ENCODE data around the gene ZNF79. TPM values are rescaled to one million over a fixed set of nuclear protein-coding genes. Genes with fewer than 3 reads are reported as not detected.

Gene ZNF79
- total RNA-seq, 2 donors from 2014 or later: 7.3 to 12.2 TPM

GRCh38 chr9:127390248-127390545 lies 34.0 kb upstream of the ZNF79 start:
- Histone ChIP-seq H3K4me1 (ENCODE audit: control insufficient read depth in 1 of 2, low read depth in 2 of 2) (peaks cover 4 to 12% of the 10 kb centered on the region in 2 donors), H3K9me3 (no peaks in the 10 kb centered on the region), H3K36me3 (peaks cover 6% of the 10 kb centered on the region), H3K27me3 (replicated peaks; ENCODE audit: insufficient read depth) (no peaks in the 10 kb centered on the region), H3K27ac (no peak overlapping the region), H3K4me3 (no peak overlapping the region)
- TF ChIP-seq CTCF (IDR thresholded peaks at IDR 0.05): no peak
- DNase-seq (ENCODE audit: low spot score): no peak
- no peak for ATAC-seq (ENCODE audit: insufficient number of reproducible peaks, low FRiP score, low read depth)

GRCh38 chr9:127390563-127390962 lies 33.6 kb upstream of the ZNF79 start:
- Histone ChIP-seq H3K9me3 (no peaks in the 10 kb centered on the region), H3K4me3 (no peak overlapping the region), H3K4me1 (ENCODE audit: control insufficient read depth in 1 of 2, low read depth in 2 of 2) (peaks cover 4 to 12% of the 10 kb centered on the region in 2 donors), H3K27ac (no peak overlapping the region), H3K36me3 (peaks cover 6% of the 10 kb centered on the region), H3K27me3 (replicated peaks; ENCODE audit: insufficient read depth) (no peaks in the 10 kb centered on the region)
- no peak for DNase-seq (ENCODE audit: low spot score)
- ATAC-seq (ENCODE audit: insufficient number of reproducible peaks, low FRiP score, low read depth): no peak
- no peak for TF ChIP-seq CTCF (IDR thresholded peaks at IDR 0.05)

DNA sequence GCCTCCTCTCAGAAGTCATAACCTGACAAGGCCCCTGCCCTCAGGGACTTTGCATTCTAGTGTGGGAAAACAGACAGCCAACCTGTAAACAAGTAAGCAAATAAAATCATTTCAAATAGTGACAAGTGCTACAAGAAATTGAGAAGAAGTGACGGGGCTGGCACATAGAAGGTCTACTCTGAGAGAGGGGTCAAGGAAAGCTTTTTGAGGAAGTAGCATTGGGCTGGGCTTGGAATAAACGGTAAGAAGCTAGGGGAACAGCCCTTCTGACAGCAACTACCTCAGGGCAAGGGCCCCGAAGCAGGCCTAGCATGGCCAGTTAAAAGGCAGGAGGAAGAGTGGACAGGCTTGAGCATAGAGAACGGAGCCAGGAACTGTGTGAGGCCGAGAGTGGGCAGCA lies 32.0 kb upstream of the ZNF79 start:
- Histone ChIP-seq H3K27ac (no peak overlapping the region), H3K4me3 (no peak overlapping the region)

GRCh38 chr9:127392976-127393375 lies 31.2 kb upstream of the ZNF79 start:
- no peak overlapping the region for H3K27ac ChIP-seq
- no peaks in the 10 kb centered on the region for H3K9me3 ChIP-seq
- peaks cover 6% of the 10 kb centered on the region for H3K36me3 ChIP-seq
- H3K27me3 ChIP-seq (replicated peaks; ENCODE audit: insufficient read depth): no peaks in the 10 kb centered on the region
- H3K4me1 ChIP-seq (ENCODE audit: control insufficient read depth in 1 of 2, low read depth in 2 of 2): peaks cover 2 to 21% of the 10 kb centered on the region in 2 donors
- no peak overlapping the region for H3K4me3 ChIP-seq
- DNase-seq (ENCODE audit: low spot score): no peak
- no peak for ATAC-seq (ENCODE audit: insufficient number of reproducible peaks, low FRiP score, low read depth)
- no peak for TF ChIP-seq CTCF (IDR thresholded peaks at IDR 0.05)

More for the DNA sequence above, 32.0 kb upstream of the ZNF79 start:
- Histone ChIP-seq H3K27me3 (replicated peaks; ENCODE audit: insufficient read depth) (no peaks in the 10 kb centered on the region), H3K4me1 (ENCODE audit: control insufficient read depth in 1 of 2, low read depth in 2 of 2) (peaks cover 4 to 18% of the 10 kb centered on the region in 2 donors), H3K36me3 (peaks cover 6% of the 10 kb centered on the region), H3K9me3 (no peaks in the 10 kb centered on the region)
- ATAC-seq (ENCODE audit: insufficient number of reproducible peaks, low FRiP score, low read depth) (no peak), DNase-seq (ENCODE audit: low spot score) (no peak)
- no peak for TF ChIP-seq CTCF (IDR thresholded peaks at IDR 0.05)

DNA sequence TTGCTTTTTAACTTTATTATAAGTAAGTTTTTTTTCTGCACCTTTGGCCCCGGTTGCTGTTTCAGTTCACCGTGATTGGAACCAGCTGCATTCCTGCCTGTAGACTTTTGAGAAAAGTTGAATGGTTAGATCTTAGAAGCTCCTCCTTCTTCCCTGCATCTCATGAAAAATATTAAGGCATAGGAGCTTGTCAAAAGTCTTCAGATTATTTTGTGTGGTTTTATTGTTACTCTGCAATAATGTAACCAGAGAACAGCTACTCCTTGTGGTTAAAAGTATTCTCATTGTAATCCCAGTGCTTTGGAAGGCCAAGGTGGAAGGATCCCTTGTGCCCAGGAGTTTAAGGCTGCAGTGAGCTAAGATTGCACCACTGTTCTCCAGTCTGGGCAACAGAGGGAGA lies 30.5 kb upstream of the ZNF79 start:
- DNase-seq (ENCODE audit: low spot score) (no peak), ATAC-seq (ENCODE audit: insufficient number of reproducible peaks, low FRiP score, low read depth) (no peak)
- H3K36me3 ChIP-seq: peaks cover 6% of the 10 kb centered on the region
- peaks cover 2 to 21% of the 10 kb centered on the region in 2 donors for H3K4me1 ChIP-seq (ENCODE audit: control insufficient read depth in 1 of 2, low read depth in 2 of 2)
- TF ChIP-seq CTCF (IDR thresholded peaks at IDR 0.05): no peak
- no peak overlapping the region for H3K4me3 ChIP-seq
- no peaks in the 10 kb centered on the region for H3K9me3 ChIP-seq
- no peaks in the 10 kb centered on the region for H3K27me3 ChIP-seq (replicated peaks; ENCODE audit: insufficient read depth)
- H3K27ac ChIP-seq: no peak overlapping the region
